H9 (cell line): ENCODE results near the gene USH2A. TPM values are rescaled to one million over a fixed set of nuclear protein-coding genes. Genes with fewer than 3 reads are reported as not detected.

Source experiments
- DNase-seq: peaks from one replicate; pipeline ENCODE4 v3.0.0-alpha.2; 2017
- H2AFZ ChIP-seq: one replicate; pipeline ENCODE4 v1.6.1; 2013; ENCODE audit warnings: mild to moderate bottlenecking, low read length, control low read depth, moderate library complexity
- H2AK5ac ChIP-seq: 2 replicates; pipeline ENCODE4 v1.6.1; 2013; ENCODE audit warnings: low read length, control low read depth, mixed read lengths; ENCODE audit not compliant: insufficient read length
- H2BK120ac ChIP-seq: one replicate; pipeline ENCODE4 v1.6.1; 2013; ENCODE audit warnings: low read depth, mild to moderate bottlenecking, low read length, control low read depth, inconsistent platforms; ENCODE audit not compliant: poor library complexity, severe bottlenecking
- H2BK12ac ChIP-seq: 2 replicates; pipeline ENCODE4 v1.6.1; 2013; ENCODE audit warnings: low read length, control low read depth, mixed read lengths, low read depth; ENCODE audit not compliant: insufficient read length
- H2BK15ac ChIP-seq: 2 replicates; pipeline ENCODE4 v1.6.1; 2013; ENCODE audit warnings: low read depth, low read length, control low read depth
- H2BK20ac ChIP-seq: one replicate; pipeline ENCODE4 v1.6.1; 2013; ENCODE audit warnings: low read depth, mild to moderate bottlenecking, low read length, control low read depth, inconsistent platforms; ENCODE audit not compliant: poor library complexity, severe bottlenecking
- H2BK5ac ChIP-seq: 2 replicates; pipeline ENCODE4 v1.6.1; 2013; ENCODE audit warnings: low read length, control low read depth, mixed read lengths; ENCODE audit not compliant: insufficient read length
- H3K14ac ChIP-seq: 2 replicates; pipeline ENCODE4 v1.6.1; 2013; ENCODE audit warnings: low read length, control low read depth; ENCODE audit not compliant: insufficient read depth
- H3K18ac ChIP-seq: 2 replicates; pipeline ENCODE4 v1.6.1; 2013; ENCODE audit warnings: low read depth, mild to moderate bottlenecking, mixed read lengths, low read length, control low read depth; ENCODE audit not compliant: insufficient read length
- H3K23ac ChIP-seq: 2 replicates; pipeline ENCODE4 v1.6.1; 2013; ENCODE audit warnings: low read length, control low read depth, mixed read lengths, low read depth; ENCODE audit not compliant: insufficient read length
- H3K23me2 ChIP-seq: 2 replicates; pipeline ENCODE4 v1.6.1; 2013; ENCODE audit warnings: low read depth, mild to moderate bottlenecking, mixed read lengths, low read length, control low read depth; ENCODE audit not compliant: insufficient read length, poor library complexity, severe bottlenecking
- H3K27ac ChIP-seq: 2 replicates; pipeline ENCODE4 v1.5.1; 2013; ENCODE audit warnings: low read length, control low read depth, mixed read lengths, low read depth; ENCODE audit not compliant: insufficient read length
- H3K27me3 ChIP-seq: 2 replicates; pipeline ENCODE4 v1.6.1; 2013; ENCODE audit warnings: low read length, control low read depth, inconsistent platforms; ENCODE audit not compliant: insufficient read depth
- H3K4ac ChIP-seq: 2 replicates; pipeline ENCODE4 v1.6.1; 2013; ENCODE audit warnings: low read depth, mild to moderate bottlenecking, control low read depth, inconsistent platforms, low read length, moderate library complexity
- H3K4me1 ChIP-seq: 2 replicates; pipeline ENCODE4 v1.6.1; 2013; ENCODE audit warnings: low read length, control low read depth, inconsistent platforms; ENCODE audit not compliant: insufficient read depth
- H3K4me2 ChIP-seq: 2 replicates; pipeline ENCODE4 v1.6.1; 2013; ENCODE audit warnings: low read length, control low read depth, mixed read lengths; ENCODE audit not compliant: insufficient read length, insufficient read depth
- H3K56ac ChIP-seq: 2 replicates; pipeline ENCODE4 v1.6.1; 2013; ENCODE audit warnings: low read depth, mild to moderate bottlenecking, mixed read lengths, low read length, control low read depth; ENCODE audit not compliant: insufficient read length
- H3K79me1 ChIP-seq: 2 replicates; pipeline ENCODE4 v1.6.1; 2013; ENCODE audit warnings: low read depth, mild to moderate bottlenecking, moderate library complexity, low read length, control low read depth, inconsistent platforms; ENCODE audit not compliant: insufficient read depth, poor library complexity, severe bottlenecking
- H3K79me2 ChIP-seq: 2 replicates; pipeline ENCODE4 v1.6.1; 2013; ENCODE audit warnings: low read length, control low read depth, inconsistent platforms; ENCODE audit not compliant: insufficient read depth
- H3K9ac ChIP-seq: 2 replicates; pipeline ENCODE4 v1.6.1; 2013; ENCODE audit warnings: low read length, control low read depth, mixed read lengths; ENCODE audit not compliant: insufficient read length; ENCODE audit errors: extremely low read depth
- H3K9me3 ChIP-seq: one replicate; pipeline ENCODE4 v1.6.1; 2013; ENCODE audit warnings: low read depth, low read length, inconsistent platforms; ENCODE audit not compliant: control insufficient read depth
- H3T11ph ChIP-seq: one replicate; pipeline ENCODE4 v1.6.1; 2013; ENCODE audit warnings: mild to moderate bottlenecking, low read length, control low read depth, inconsistent platforms
- H4K20me1 ChIP-seq: one replicate; pipeline ENCODE4 v1.6.1; 2013; ENCODE audit not compliant: control insufficient read depth, insufficient read length, insufficient read depth
- H4K5ac ChIP-seq: 2 replicates; pipeline ENCODE4 v1.6.1; 2013; ENCODE audit warnings: low read depth, mild to moderate bottlenecking, mixed read lengths, low read length, control low read depth; ENCODE audit not compliant: insufficient read length
- H4K8ac ChIP-seq: replicated peaks from 2 replicates; pipeline ENCODE4 v1.6.1; 2013; ENCODE audit warnings: low read length, control low read depth, mixed read lengths, low read depth; ENCODE audit not compliant: insufficient read length
- H4K91ac ChIP-seq: 2 replicates; pipeline ENCODE4 v1.6.1; 2013; ENCODE audit warnings: low read depth, mild to moderate bottlenecking, moderate library complexity, mixed read lengths, low read length, control low read depth; ENCODE audit not compliant: insufficient read length
- H3K27ac Mint-ChIP-seq, 3 experiments: 2 replicates in 2 of 3; 3 replicates in 1 of 3; pipeline ENCODE4 v1.8.0; 2020 to 2021; ENCODE audit warnings: mixed read lengths in 3 of 3, mild to moderate bottlenecking in 1 of 3, moderate library complexity in 1 of 3
- H3K27me3 Mint-ChIP-seq: 2 replicates; pipeline ENCODE4 v1.8.0; 2021; ENCODE audit warnings: low read depth, mild to moderate bottlenecking, moderate library complexity, mixed read lengths
- H3K36me3 Mint-ChIP-seq, 3 experiments: 2 replicates in 2 of 3; 3 replicates in 1 of 3; pipeline ENCODE4 v1.8.0; 2020 to 2021; ENCODE audit warnings: low read depth in 3 of 3, mixed read lengths in 3 of 3; ENCODE audit not compliant: insufficient read depth in 1 of 3
- H3K4me1 Mint-ChIP-seq, 2 experiments: 2 replicates each; pipeline ENCODE4 v1.8.0; 2020; ENCODE audit warnings: mixed read lengths in 2 of 2
- H3K4me3 Mint-ChIP-seq, 2 experiments: 2 replicates in 1 of 2; 3 replicates in 1 of 2; pipeline ENCODE4 v1.8.0; 2020 to 2021; ENCODE audit warnings: mild to moderate bottlenecking in 2 of 2, mixed read lengths in 2 of 2, moderate library complexity in 1 of 2
- H3K9me3 Mint-ChIP-seq, 2 experiments: 2 replicates in 1 of 2; 3 replicates in 1 of 2; pipeline ENCODE4 v1.8.0; 2020; ENCODE audit warnings: mild to moderate bottlenecking in 2 of 2, mixed read lengths in 2 of 2, moderate library complexity in 1 of 2
- CTCF ChIP-seq: fragments of 200-600 bp; sonication (generic); conservative IDR thresholded peaks from 3 replicates; pipeline ENCODE4 v1.8.0; 2021; ENCODE audit warnings: antibody characterized with exemption, mild to moderate bottlenecking
- WGBS: extraction: QIAGEN DNeasy Blood & Tissue Kit; methylation state at CpG from one replicate; pipeline ENCODE4 v1.1.7; 2013; ENCODE audit warnings: missing lambda C conversion rate, low lambda C conversion rate, mixed read lengths; ENCODE audit not compliant: insufficient read length; ENCODE audit errors: extremely low coverage; 5-methylcytosine and 5-hydroxymethylcytosine counted together
- total RNA-seq: library from RNA; stranded (reverse); gene quantifications from 2 replicates; pipeline ENCODE4 v1.2.1, GENCODE V29; 2021

The USH2A gene
- total RNA-seq, 1 experiment from 2014 or later = 0.11 TPM

- H2BK12ac ChIP-seq = no peak overlapping the region
- H3T11ph ChIP-seq = no peak overlapping the region
- no peaks in the 10 kb centered on the region for H3K27me3 ChIP-seq
- H3K79me1 ChIP-seq = no peaks in the 10 kb centered on the region
- H2BK120ac ChIP-seq = no peak overlapping the region
- Mint-ChIP-seq H3K4me3 (no peak overlapping the region), H3K27me3 (no peaks in the 10 kb centered on the region), H3K36me3 (no peaks in the 10 kb centered on the region), H3K9me3 (no peaks in the 10 kb centered on the region), H3K27ac (no peak overlapping the region), H3K4me1 (peaks cover 0 to 2% of the 10 kb centered on the region in 2 experiments; a peak in 1 of 4 replicates)
- no peak overlapping the region for H3K27ac ChIP-seq
- no peak for DNase-seq
- no peaks in the 10 kb centered on the region for H3K4me1 ChIP-seq
- no peak for TF ChIP-seq CTCF
- no peaks in the 10 kb centered on the region for H4K20me1 ChIP-seq
- no peak overlapping the region for H2BK5ac ChIP-seq
- H3K9ac ChIP-seq = no peak overlapping the region
- no peaks in the 10 kb centered on the region for H3K23me2 ChIP-seq
- no peak overlapping the region for H2BK15ac ChIP-seq
- H3K56ac ChIP-seq = no peak overlapping the region
- H3K4me2 ChIP-seq = no peak overlapping the region
- no peak overlapping the region for H4K8ac ChIP-seq
- no peak overlapping the region for H2AFZ ChIP-seq
- WGBS = no CpG with 5 or more reads among the region's 1 CpG
- H2AK5ac ChIP-seq = no peak overlapping the region
- H3K4ac ChIP-seq = no peak overlapping the region
- no peaks in the 10 kb centered on the region for H3K79me2 ChIP-seq
- H3K23ac ChIP-seq = no peak overlapping the region
- H3K14ac ChIP-seq = no peak overlapping the region
- H3K18ac ChIP-seq = no peak overlapping the region
- no peak overlapping the region for H4K91ac ChIP-seq
- H4K5ac ChIP-seq = no peak overlapping the region
- H2BK20ac ChIP-seq = no peak overlapping the region
- H3K9me3 ChIP-seq = no peaks in the 10 kb centered on the region
Observed at GRCh38 chr1:216205176-216205575, 218.1 kb downstream of the USH2A start.
